Activated CD4-positive, alpha-beta memory T cell treated with anti-CD3 and anti-CD28 coated beads for 36 hours (primary cell): ENCODE results near the gene ELMO1. TPM values are rescaled to one million over a fixed set of nuclear protein-coding genes. Genes with fewer than 3 reads are reported as not detected.

Source experiments
- CTCF ChIA-PET: fragments of 350-600 bp; sonication (Branson Sonifier 250); formaldehyde crosslinking; loops from one replicate; lab custom pipeline; 2021; ENCODE audit warnings: antibody characterized with exemption, inconsistent platforms; lab: Charles Lee
- POLR2A ChIA-PET: fragments of 350-600 bp; sonication (Branson Sonifier 250); formaldehyde crosslinking; loops from one replicate; lab custom pipeline; 2021; ENCODE audit warnings: antibody characterized with exemption; lab: Charles Lee
- DNase-seq: peaks from one replicate; pipeline ENCODE4 v3.0.0-alpha.2; 2020
- H3K27ac Mint-ChIP-seq: one replicate; pipeline ENCODE4 v1.8.0; 2021; ENCODE audit warnings: mixed read lengths
- H3K27me3 Mint-ChIP-seq: one replicate; pipeline ENCODE4 v1.8.0; 2021; ENCODE audit warnings: mixed read lengths
- H3K36me3 Mint-ChIP-seq: one replicate; pipeline ENCODE4 v1.8.0; 2021; ENCODE audit warnings: mixed read lengths
- H3K4me1 Mint-ChIP-seq: one replicate; pipeline ENCODE4 v1.8.0; 2021; ENCODE audit warnings: low read depth, mixed read lengths
- H3K4me3 Mint-ChIP-seq: one replicate; pipeline ENCODE4 v1.8.0; 2021; ENCODE audit warnings: mild to moderate bottlenecking, mixed read lengths
- H3K9me3 Mint-ChIP-seq: one replicate; pipeline ENCODE4 v1.8.0; 2021; ENCODE audit warnings: mixed read lengths
- intact Hi-C: fragments of 100-400 bp; cut with micrococcal nuclease; formaldehyde crosslinking; loops from one replicate; pipeline ENCODE4 v1.15.1; 2023
- total RNA-seq, 2 experiments: library from RNA; stranded (reverse); gene quantifications; one replicate each; pipeline ENCODE4 v1.2.3, GENCODE V29; 2021

ELMO1 gene
- total RNA-seq, 2 experiments from 2014 or later, result 88.7 to 93.3 TPM

DNA sequence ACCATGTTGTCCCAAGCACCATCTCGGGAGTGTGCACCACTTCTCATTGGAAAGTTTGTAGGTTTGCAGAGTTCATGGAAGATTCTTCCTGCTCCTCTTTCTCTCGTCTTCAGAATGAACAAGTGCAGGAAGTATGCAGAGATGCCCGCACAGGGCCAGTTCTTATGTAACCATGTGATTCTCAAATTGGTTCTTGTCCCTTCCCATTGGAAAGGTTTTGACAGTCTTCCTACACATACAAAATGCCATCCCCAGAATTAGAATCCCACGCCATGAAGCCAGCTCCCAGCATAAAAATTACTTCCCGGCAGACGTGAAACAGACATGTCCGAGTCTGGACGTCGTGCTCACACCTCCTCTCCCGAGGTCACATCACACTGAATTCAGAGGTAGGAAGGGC, 251.6 kb downstream of the ELMO1 start:
- Mint-ChIP-seq H3K27ac (no peak overlapping the region), H3K9me3 (no peaks in the 10 kb centered on the region), H3K4me3 (no peak overlapping the region), H3K27me3 (no peaks in the 10 kb centered on the region), H3K36me3 (peaks cover 20% of the 10 kb centered on the region), H3K4me1 (peaks cover 6% of the 10 kb centered on the region)
- DNase-seq, result no peak
- ChIA-PET POLR2A (no interaction called here), CTCF (interaction anchor here (1.2 to 2.4 kb wide), 4 partner anchors 15 to 526 kb away, joined by 3 to 15 read pairs (median 6); no protein-coding TSS in a partner anchor)
- intact Hi-C loops, result loop anchor here (5.0 kb wide), 1 partner anchor 210 kb away; no protein-coding TSS in a partner anchor

DNA sequence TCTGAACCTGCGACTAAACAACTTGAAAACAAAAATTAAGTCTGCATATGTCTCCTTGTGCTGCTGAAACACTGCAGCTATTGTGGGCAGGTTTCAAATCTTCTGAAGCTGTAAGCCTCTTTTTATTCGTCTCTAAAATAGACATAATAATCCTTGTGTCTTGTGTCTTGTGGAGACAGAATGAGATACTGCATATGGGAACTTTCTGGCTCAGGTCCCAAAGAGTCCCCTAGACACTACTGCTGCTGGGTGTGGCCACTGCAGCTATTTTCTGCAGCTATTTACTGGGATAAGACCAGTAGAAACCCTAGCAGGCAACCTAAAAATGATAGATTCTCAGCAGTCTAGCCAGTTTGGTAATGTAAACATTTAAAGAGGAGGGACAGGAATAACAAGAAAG, 252.0 kb downstream of the ELMO1 start:
- peaks cover 24% of the 10 kb centered on the region for H3K36me3 Mint-ChIP-seq
- no peak overlapping the region for H3K27ac Mint-ChIP-seq
- no peaks in the 10 kb centered on the region for H3K27me3 Mint-ChIP-seq
- peaks cover 6% of the 10 kb centered on the region for H3K4me1 Mint-ChIP-seq
- no peak overlapping the region for H3K4me3 Mint-ChIP-seq
- ChIA-PET CTCF (interaction anchor here (1.2 to 1.8 kb wide), 3 partner anchors 299 to 709 kb away, joined by 5 to 7 read pairs (median 7); no protein-coding TSS in a partner anchor), POLR2A (no interaction called here)
- no peaks in the 10 kb centered on the region for H3K9me3 Mint-ChIP-seq
- intact Hi-C loops, result loop anchor here (5.0 kb wide), 1 partner anchor 209 kb away; no protein-coding TSS in a partner anchor
- DNase-seq, result no peak

DNA sequence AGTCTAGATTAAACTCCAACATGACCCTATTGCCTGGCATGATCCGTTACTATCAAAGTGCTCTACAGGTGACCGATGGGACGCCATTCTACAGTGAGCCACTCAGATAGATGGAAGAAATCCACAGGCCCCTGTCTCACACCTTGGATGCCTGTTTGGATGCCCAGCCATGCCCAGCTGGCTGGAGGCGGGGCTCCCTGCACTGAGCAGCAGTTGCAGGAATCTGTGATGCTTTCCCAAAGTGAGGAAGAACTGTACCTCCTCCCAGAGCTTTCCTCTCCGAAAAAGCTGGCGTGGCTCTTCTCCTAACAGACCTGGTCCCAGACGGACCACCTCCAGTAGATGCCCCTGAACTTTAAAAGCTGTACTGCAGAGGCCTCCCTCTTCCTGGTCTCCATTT, 253.3 kb downstream of the ELMO1 start:
- no peaks in the 10 kb centered on the region for H3K27me3 Mint-ChIP-seq
- POLR2A ChIA-PET, result no interaction called here
- H3K36me3 Mint-ChIP-seq, result peaks cover 23% of the 10 kb centered on the region
- H3K27ac Mint-ChIP-seq, result no peak overlapping the region
- no peaks in the 10 kb centered on the region for H3K9me3 Mint-ChIP-seq
- intact Hi-C loops, result loop anchor here (5.0 kb wide), 1 partner anchor 208 kb away; no protein-coding TSS in a partner anchor
- DNase-seq, result no peak
- H3K4me3 Mint-ChIP-seq, result no peak overlapping the region
- CTCF ChIA-PET, result interaction anchor here (1.2 to 1.8 kb wide), 2 partner anchors 13 to 707 kb away, joined by 3 to 7 read pairs; no protein-coding TSS in a partner anchor
- H3K4me1 Mint-ChIP-seq, result peaks cover 6% of the 10 kb centered on the region

- H3K4me1 Mint-ChIP-seq, result peaks cover 6% of the 10 kb centered on the region
- CTCF ChIA-PET, result interaction anchor here (0.8 to 1.8 kb wide), 4 partner anchors 13 to 708 kb away, joined by 3 to 7 read pairs (median 4); no protein-coding TSS in a partner anchor
- intact Hi-C loops, result loop anchor here (5.0 kb wide), 1 partner anchor 208 kb away; no protein-coding TSS in a partner anchor
- no peak for DNase-seq
- H3K27ac Mint-ChIP-seq, result no peak overlapping the region
- H3K9me3 Mint-ChIP-seq, result no peaks in the 10 kb centered on the region
- peaks cover 23% of the 10 kb centered on the region for H3K36me3 Mint-ChIP-seq
- H3K4me3 Mint-ChIP-seq, result no peak overlapping the region
- no peaks in the 10 kb centered on the region for H3K27me3 Mint-ChIP-seq
- POLR2A ChIA-PET, result no interaction called here
These were observed 253.7 kb downstream of the ELMO1 start for GRCh38 chr7:37194943-37195342.

DNA sequence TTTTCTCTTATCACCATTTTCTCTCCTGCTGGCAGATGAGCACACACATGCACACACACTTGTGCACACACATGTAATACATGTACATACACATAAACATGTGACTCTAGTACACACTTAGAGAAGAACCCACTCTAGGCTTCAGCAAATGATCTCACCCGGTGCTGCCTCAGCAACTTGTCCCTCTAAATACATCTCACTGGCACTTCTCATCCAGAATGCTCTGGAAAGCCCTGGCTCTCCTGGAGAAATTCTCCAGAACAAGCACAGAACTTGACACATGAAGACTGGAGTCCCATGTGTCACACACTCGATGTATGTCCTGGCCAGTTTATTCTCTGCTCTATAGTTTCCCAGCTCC, 254.9 kb downstream of the ELMO1 start:
- no peak overlapping the region for H3K27ac Mint-ChIP-seq
- peaks cover under 1% of the 10 kb centered on the region for H3K4me1 Mint-ChIP-seq
- no peak overlapping the region for H3K4me3 Mint-ChIP-seq
- ChIA-PET POLR2A (no interaction called here), CTCF (interaction anchor here (0.8 to 1.2 kb wide), 2 partner anchors 9 to 15 kb away, joined by 3 to 4 read pairs; no protein-coding TSS in a partner anchor)
- intact Hi-C loops, result no loop called here
- no peaks in the 10 kb centered on the region for H3K9me3 Mint-ChIP-seq
- no peaks in the 10 kb centered on the region for H3K27me3 Mint-ChIP-seq
- no peak for DNase-seq
- peaks cover 21% of the 10 kb centered on the region for H3K36me3 Mint-ChIP-seq

- POLR2A ChIA-PET, result no interaction called here
- intact Hi-C loops, result no loop called here
- H3K4me1 Mint-ChIP-seq, result no peaks in the 10 kb centered on the region
- H3K36me3 Mint-ChIP-seq, result peaks cover 22% of the 10 kb centered on the region
- no peaks in the 10 kb centered on the region for H3K27me3 Mint-ChIP-seq
- no peak overlapping the region for H3K27ac Mint-ChIP-seq
- no peak for DNase-seq
- CTCF ChIA-PET, result no interaction called here
- H3K9me3 Mint-ChIP-seq, result no peaks in the 10 kb centered on the region
- H3K4me3 Mint-ChIP-seq, result no peak overlapping the region
These were observed 255.4 kb downstream of the ELMO1 start for GRCh38 chr7:37193087-37193774.

DNA sequence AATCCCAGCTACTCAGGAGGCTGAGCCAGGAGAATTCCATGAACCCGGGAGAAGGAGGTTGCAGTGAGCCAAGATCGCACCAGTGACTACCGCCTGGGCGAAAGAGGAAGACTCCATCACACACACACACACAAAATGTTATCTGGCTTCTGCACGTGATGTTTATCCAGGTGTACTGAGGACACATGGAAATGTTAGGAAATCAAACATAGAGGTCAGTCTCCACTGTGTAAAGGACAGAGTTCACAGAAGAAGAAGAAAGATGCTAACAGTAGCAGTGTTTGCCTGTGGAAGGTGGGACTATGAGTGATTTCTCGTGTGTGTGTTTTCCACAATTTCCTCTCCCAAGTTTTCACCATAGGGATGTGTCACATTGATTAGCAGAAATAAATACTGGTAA, 256.9 kb downstream of the ELMO1 start:
- Mint-ChIP-seq H3K27me3 (no peaks in the 10 kb centered on the region), H3K4me3 (no peak overlapping the region), H3K36me3 (peaks cover 13% of the 10 kb centered on the region), H3K27ac (no peak overlapping the region), H3K4me1 (peaks cover 10% of the 10 kb centered on the region), H3K9me3 (no peaks in the 10 kb centered on the region)
- DNase-seq, result no peak
- POLR2A ChIA-PET, result no interaction called here
- CTCF ChIA-PET, result interaction anchor here (1.5 kb wide), 1 partner anchor 10 kb away, joined by 5 read pairs; no protein-coding TSS in a partner anchor
- intact Hi-C loops, result no loop called here

DNA sequence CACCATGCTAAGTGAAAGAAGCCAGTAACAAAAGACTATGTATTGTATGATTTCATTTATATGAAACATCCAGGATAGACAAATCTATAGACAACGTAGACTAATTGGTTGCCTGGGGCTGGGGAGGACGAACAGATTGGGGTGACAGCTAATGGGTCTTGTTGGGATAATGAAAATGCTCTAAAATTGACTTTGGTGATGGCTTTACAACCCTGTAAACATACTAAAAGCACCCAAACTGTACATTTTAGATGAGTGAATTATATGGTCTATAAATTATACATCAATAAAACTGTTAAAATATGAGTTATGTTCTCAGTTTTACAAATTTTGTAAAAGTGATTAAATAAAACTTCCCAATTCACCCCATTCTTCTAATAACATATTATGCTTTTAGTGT, 261.5 kb downstream of the ELMO1 start:
- ChIA-PET CTCF (interaction anchor here (1.1 kb wide), 1 partner anchor 13 kb away, joined by 3 read pairs; no protein-coding TSS in a partner anchor), POLR2A (no interaction called here)
- intact Hi-C loops, result no loop called here
- H3K4me3 Mint-ChIP-seq, result no peak overlapping the region
- H3K9me3 Mint-ChIP-seq, result no peaks in the 10 kb centered on the region
- H3K4me1 Mint-ChIP-seq, result peaks cover 15% of the 10 kb centered on the region
- H3K27me3 Mint-ChIP-seq, result no peaks in the 10 kb centered on the region
- no peak for DNase-seq
- no peak overlapping the region for H3K27ac Mint-ChIP-seq
- H3K36me3 Mint-ChIP-seq, result peaks cover 9% of the 10 kb centered on the region

- Mint-ChIP-seq H3K4me1 (peaks cover 15% of the 10 kb centered on the region), H3K27me3 (no peaks in the 10 kb centered on the region), H3K27ac (no peak overlapping the region), H3K4me3 (no peak overlapping the region), H3K36me3 (peaks cover 6% of the 10 kb centered on the region), H3K9me3 (no peaks in the 10 kb centered on the region)
- DNase-seq, result no peak
- intact Hi-C loops, result no loop called here
- ChIA-PET CTCF (interaction anchor here (1.1 kb wide), 1 partner anchor 13 kb away, joined by 3 read pairs; no protein-coding TSS in a partner anchor), POLR2A (no interaction called here)
These were observed 261.9 kb downstream of the ELMO1 start for GRCh38 chr7:37186753-37187152.

- Mint-ChIP-seq H3K4me1 (peaks cover 5% of the 10 kb centered on the region), H3K36me3 (peaks cover 17% of the 10 kb centered on the region), H3K9me3 (no peaks in the 10 kb centered on the region), H3K27me3 (no peaks in the 10 kb centered on the region), H3K27ac (no peak overlapping the region), H3K4me3 (no peak overlapping the region)
- POLR2A ChIA-PET, result interaction anchor here (0.9 kb wide), 1 partner anchor 503 kb away, joined by 3 read pairs; no protein-coding TSS in a partner anchor
- no peak for DNase-seq
- CTCF ChIA-PET, result interaction anchor here (0.6 to 3.7 kb wide), 56 partner anchors 8 to 741 kb away, joined by 3 to 112 read pairs (median 5); no protein-coding TSS in a partner anchor
- intact Hi-C loops, result loop anchor here (5.0 kb wide), 1 partner anchor 509 kb away; no protein-coding TSS in a partner anchor
These were observed 267.1 kb downstream of the ELMO1 start for GRCh38 chr7:37181550-37181932.

DNA sequence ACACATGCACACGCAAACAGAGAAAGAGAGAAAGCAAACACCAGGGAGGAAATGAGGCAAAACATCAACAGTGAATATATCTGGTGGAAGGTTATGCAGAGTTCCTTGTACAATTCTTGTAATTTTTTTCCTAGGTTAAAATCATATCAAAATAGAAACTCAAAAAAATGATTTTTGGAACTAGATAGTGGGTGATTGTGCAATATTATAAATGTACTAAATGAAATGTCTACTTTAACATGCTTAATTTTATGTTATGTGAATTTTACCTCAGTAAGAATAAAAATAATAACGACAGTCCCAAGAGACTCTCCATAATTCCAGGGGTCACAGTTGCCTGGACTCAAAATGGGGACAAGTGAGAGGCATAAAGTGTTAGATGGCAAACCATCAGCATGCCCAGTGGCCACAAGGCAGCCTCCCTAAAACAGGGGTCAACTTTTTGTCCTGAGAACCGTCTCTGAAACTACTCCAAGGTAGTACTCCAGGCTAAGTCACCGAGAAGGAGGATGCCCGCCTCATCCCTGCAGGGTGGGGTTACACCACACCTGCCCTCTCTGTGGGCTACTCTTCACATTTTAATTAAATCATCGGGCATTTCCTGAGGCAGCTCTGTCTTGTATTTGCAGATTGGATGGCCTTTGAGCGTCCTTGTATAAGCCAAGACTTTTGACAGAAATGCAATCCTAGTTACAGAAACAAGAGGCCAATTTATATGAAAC, 267.7 kb downstream of the ELMO1 start:
- no peak for DNase-seq
- Mint-ChIP-seq H3K27me3 (no peaks in the 10 kb centered on the region), H3K4me1 (peaks cover 2% of the 10 kb centered on the region), H3K27ac (no peak overlapping the region), H3K4me3 (no peak overlapping the region), H3K36me3 (peaks cover 17% of the 10 kb centered on the region), H3K9me3 (no peaks in the 10 kb centered on the region)
- ChIA-PET CTCF (interaction anchor here (0.8 to 3.7 kb wide), 25 partner anchors 9 to 740 kb away, joined by 3 to 112 read pairs (median 8); no protein-coding TSS in a partner anchor), POLR2A (no interaction called here)
- intact Hi-C loops, result loop anchor here (5.0 kb wide), 1 partner anchor 509 kb away; no protein-coding TSS in a partner anchor

DNA sequence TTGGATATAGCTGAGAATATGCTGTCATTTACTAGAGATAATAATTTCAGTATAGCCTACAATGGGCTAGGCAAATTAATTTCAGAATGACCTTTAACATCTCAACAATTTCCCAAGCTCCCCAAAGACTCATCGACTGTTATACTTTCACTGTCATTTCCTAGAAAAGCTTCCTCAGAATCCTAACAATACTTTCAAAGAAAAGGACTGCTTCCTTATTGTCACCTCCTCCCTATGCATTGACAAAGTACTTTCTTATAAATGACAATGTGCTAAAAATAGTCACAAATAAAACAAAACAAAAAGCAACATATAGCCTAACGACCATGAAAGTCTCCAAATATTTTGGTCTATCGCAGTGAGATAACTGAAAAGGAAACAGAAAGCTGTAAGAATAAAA, 272.6 kb downstream of the ELMO1 start:
- H3K4me1 Mint-ChIP-seq, result peaks cover 2% of the 10 kb centered on the region
- H3K9me3 Mint-ChIP-seq, result no peaks in the 10 kb centered on the region
- no peak overlapping the region for H3K4me3 Mint-ChIP-seq
- POLR2A ChIA-PET, result no interaction called here
- CTCF ChIA-PET, result no interaction called here
- no peak overlapping the region for H3K27ac Mint-ChIP-seq
- no peaks in the 10 kb centered on the region for H3K27me3 Mint-ChIP-seq
- intact Hi-C loops, result no loop called here
- DNase-seq, result no peak
- peaks cover 24% of the 10 kb centered on the region for H3K36me3 Mint-ChIP-seq
